Stimulated activated CD4-positive, alpha-beta T cell treated with anti-CD3 and anti-CD28 coated beads, TNF-alpha, amount 100 ng/mL, for 24 hours (primary cell): Measurements from ENCODE around the gene TNFRSF19.
"Not testable (repeated sequence)": the region's sequence is repeated elsewhere in the genome, so short reads cannot be mapped to it uniquely, and the experiment has no call there.

Experiments
- DNase-seq, 3 experiments: peaks; one replicate each; pipeline ENCODE4 v3.0.0-alpha.2; 2020; ENCODE audit warnings: low read depth in 3 of 3

TNFRSF19 gene

DNA sequence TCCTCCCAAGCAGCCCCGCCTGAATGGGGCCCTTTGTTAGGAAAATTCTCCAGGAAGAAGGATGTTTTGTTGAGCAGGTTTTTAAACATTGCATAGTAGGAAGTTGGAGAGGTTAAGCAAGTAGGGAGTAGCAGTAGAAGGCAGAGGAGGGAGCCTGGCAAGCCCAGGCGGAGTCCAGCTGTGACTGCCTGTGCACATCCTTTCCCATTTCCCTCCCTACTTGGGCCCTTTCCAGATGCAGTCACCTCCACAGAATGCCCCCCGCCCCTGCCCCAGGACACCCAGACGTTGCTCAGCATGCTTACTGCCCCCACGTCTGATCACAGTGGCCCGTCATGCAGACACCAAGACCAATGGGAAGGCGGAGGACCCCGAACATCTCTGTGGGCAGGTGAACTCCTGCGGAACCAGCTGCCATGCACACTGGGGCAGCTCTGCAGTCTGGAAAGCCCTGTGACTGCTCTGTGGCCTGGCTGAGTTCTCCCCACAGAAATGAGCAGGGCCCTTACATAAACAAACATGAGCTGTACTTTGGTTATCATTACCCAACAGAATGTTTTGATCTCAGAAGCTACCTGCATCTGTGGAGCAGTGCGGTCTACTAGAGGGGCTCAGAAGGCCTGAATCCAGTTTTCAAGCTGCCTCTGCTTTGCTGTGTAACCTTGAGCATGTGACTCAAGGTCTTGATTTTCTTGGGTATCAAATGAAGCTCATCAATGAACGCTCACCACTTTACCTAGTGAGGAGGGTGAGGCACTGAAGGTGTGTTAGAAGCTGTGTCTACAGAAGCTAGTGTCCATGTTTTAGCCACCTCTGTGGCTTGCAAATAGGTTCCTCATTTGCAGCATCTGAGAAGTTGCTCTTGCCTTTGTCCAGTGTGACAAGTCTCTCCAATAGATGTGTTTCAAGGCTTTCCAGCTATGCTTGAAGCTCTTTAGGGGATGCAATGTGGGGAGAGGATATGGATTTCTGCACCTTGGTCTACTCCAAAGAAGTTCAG is 84.2 kb downstream of the TNFRSF19 start:
- no peak for DNase-seq

DNA sequence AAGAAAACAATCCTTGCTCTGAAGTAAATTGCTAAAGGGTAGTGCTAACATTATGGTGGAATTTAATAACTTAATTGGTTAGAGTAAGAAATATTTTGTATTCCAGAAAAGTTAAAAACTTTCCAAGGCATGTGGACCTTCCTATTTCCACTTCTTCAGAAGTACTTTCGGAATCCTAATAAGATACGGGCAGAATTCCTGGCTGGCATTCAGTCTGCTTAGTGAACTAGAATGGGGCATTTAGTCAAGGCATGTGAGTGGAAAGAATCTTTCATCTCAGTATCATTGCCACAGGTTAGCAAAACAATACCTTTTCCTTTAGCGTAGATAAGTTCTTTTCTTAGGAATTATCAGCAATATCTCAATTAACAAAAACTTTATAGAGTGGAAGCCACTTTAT is 85.1 kb downstream of the TNFRSF19 start:
- DNase-seq = no peak

DNA sequence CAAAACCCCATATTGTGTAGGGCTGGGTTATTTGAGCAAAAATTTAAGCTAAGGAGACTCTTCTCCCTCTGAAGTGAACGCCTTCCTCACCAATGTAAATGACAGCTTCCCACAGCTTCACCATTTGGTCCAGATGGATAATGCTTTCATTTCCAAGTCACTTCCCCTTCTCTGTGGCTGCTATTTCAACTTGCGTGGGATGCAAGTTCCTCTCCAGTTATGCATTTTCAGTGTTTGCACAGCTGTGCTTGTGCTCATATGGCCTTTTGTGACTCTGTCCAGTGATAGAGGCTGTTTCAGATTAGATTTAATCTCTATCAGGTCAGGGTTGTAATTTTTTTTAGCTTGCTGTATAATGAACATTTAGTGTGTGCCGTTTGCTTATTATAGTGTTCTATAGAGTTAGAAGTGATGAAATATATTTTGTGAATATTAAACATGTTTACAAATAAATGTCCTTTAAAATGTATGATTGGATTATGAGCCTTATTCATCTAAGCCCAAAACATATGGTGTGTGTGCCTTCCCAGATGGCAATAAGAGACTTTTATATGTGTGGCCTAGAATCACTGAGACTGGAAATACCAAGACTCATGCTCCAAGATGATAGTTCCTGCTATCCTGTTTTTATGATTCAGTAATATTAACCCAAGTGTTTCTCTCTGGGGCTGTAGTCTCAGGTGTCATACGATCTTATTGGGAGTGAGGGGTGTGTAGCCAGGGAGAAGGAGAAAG is 86.6 kb downstream of the TNFRSF19 start:
- DNase-seq = no peak

DNA sequence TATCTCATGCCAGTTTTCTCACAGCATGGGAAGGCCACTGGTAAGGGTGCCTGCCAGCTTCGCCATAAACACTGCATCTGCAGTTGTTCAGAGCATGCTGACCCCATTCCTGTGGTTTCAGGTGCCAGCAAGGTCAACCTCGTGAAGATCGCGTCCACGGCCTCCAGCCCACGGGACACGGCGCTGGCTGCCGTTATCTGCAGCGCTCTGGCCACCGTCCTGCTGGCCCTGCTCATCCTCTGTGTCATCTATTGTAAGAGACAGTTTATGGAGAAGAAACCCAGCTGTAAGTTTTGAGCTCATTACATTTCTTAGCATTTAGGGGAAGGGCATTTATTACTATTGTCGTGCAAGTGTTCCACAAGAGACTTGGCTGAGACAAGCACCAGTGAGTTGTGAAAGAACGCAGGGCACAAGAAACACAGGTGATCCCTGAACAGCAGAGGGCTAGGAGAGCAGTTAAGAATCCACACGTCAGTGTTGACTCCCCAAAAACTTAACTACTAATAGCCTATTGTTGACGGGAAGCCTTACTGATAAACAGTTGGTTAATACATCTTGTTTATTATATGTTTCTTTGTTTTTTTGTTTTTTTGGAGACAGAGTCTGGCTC is 88.8 kb downstream of the TNFRSF19 start:
- no peak for DNase-seq

- no peak for DNase-seq
Measured at GRCh38 chr13:23660249-23660648, 90.0 kb downstream of the TNFRSF19 start.

DNA sequence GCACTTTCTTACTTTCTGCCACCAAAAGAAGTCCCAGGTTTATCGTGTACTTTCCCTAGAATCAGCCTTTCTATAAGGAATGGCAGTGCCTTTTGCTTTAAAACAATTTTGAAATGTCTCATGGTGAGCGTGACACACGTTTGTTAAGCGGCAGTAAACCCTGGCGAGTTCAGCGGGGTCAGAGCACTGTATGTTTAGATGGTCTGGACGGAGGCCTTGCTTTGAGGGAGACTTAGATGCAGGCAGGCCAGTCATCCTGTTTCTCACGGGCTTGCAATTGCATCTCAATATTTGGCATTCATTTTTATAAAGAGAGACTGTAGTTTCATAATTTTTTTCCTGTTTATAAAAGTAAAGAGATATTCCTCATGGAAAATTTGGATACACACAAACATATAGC is 96.4 kb downstream of the TNFRSF19 start:
- no peak for DNase-seq

DNA sequence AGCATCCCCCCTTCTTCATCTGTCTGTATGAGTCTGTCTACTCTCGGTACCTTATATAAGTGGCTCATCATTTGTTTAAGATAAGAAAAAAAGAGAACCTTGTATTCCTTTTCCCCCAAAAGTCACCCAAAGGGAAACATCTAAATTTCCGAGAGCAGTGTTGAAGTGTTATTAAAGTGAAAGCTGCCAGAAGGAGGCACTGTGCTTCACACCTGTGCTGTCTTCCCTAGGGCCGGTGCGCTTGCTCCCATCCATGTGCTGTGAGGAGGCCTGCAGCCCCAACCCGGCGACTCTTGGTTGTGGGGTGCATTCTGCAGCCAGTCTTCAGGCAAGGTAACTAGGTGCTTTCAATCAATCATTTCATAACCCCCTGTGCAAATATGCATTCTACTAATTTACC is 97.5 kb downstream of the TNFRSF19 start:
- no peak for DNase-seq

DNA sequence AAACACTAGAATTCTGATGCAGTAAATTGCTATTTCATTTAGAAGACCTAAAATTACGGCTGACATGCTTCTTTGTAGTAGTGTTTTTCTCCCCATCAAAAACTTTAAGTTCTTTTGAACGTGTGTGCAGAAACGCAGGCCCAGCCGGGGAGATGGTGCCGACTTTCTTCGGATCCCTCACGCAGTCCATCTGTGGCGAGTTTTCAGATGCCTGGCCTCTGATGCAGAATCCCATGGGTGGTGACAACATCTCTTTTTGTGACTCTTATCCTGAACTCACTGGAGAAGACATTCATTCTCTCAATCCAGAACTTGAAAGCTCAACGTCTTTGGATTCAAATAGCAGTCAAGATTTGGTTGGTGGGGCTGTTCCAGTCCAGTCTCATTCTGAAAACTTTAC is 98.3 kb downstream of the TNFRSF19 start:
- no peak for DNase-seq

GRCh38 chr13:23670793-23671192 is 100.6 kb downstream of the TNFRSF19 start:
- DNase-seq = no peak

DNA sequence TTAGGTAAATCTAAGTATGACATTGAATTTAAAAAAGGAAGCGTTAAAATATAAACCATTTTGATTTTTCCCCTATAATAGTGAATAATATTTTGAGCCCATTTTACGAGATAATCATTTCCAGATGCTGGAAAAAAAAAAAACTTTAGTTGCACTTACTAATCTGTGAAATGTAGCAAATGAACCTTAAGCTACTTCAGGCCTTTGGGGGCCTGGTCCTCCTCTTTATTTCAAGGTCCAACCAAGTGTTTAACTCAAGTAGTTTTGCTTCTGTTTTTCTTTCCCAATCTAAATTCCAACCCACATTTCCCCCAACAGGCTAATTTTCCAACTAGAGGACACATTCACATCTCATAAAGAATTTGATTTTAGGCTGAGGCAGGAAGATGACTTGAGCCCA is 101.2 kb downstream of the TNFRSF19 start:
- no peak for DNase-seq

GRCh38 chr13:23671897-23672296 is 101.7 kb downstream of the TNFRSF19 start:
- DNase-seq = no peak

DNA sequence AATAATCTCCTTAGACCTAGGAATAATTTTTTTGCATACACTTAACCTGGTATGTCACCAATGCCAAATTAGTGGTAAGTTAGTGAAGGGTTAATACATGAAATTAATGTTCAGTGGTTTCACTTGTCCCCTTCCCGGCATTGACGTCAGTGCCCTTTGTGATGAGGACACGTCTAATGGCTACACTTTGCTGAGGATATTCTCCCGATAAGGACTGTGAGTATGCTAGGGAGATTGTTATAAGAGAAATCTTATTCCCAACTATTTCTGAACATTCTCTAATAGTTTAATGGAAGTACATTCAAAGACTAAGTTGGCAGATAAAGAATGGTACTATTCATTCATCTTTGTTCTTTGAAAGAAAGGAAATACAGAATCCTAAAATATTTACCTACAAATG is 102.4 kb downstream of the TNFRSF19 start:
- no peak for DNase-seq

GRCh38 chr13:23673354-23673753 is 103.1 kb downstream of the TNFRSF19 start:
- no peak for DNase-seq

DNA sequence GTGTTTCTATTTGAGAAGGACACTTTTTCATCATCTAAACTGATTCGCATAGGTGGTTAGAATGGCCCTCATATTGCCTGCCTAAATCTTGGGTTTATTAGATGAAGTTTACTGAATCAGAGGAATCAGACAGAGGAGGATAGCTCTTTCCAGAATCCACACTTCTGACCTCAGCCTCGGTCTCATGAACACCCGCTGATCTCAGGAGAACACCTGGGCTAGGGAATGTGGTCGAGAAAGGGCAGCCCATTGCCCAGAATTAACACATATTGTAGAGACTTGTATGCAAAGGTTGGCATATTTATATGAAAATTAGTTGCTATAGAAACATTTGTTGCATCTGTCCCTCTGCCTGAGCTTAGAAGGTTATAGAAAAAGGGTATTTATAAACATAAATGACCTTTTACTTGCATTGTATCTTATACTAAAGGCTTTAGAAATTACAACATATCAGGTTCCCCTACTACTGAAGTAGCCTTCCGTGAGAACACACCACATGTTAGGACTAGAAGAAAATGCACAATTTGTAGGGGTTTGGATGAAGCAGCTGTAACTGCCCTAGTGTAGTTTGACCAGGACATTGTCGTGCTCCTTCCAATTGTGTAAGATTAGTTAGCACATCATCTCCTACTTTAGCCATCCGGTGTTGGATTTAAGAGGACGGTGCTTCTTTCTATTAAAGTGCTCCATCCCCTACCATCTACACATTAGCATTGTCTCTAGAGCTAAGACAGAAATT is 103.8 kb downstream of the TNFRSF19 start:
- DNase-seq = no peak

GRCh38 chr13:23674795-23675640 is 104.8 kb downstream of the TNFRSF19 start:
- DNase-seq = no peak

GRCh38 chr13:23677679-23678288 is 107.6 kb downstream of the TNFRSF19 start:
- DNase-seq = not testable (repeated sequence)

DNA sequence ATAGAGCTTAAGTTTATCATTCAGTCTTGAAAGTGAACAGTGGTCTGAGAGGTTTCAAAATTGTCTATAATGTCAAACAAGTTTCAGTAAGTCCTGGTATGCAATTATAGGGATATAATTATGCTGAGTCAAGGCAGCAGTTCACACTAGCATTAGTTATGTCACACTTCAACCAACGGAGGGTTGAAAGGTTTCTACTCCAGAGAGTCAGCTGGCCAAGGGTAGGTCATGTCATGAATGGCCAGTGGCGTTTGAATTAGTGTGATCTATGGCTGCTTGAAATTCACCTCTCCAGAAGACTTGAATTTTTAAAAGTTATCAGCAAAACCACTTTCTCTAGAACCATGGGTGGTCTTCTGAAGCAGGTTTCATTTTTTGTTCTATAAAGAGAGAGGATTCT is 108.6 kb downstream of the TNFRSF19 start:
- no peak for DNase-seq

DNA sequence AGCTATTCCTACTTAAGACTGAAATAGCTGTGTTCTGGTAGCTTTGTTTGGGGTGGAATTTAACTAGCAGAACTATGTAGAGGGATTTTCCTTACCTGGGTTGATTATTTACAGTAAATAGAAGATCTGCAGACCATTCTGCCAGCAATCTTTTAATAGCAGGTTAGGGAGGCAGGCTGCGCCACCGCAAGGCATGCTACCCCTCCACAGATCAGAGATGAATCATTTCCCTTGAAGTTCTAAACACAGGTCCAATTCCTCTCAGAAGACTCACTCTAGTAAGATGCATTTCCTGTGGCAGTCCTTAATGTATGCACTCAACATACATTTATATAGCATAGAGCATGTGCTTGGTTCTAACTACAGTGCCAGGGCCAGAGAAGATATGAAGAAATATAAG is 109.0 kb downstream of the TNFRSF19 start:
- DNase-seq = peak in 1 of 3 experiments; percentile 14

GRCh38 chr13:23680845-23681669 is 110.8 kb downstream of the TNFRSF19 start:
- no peak for DNase-seq
